ENCODE results near the gene IL1RAPL2.

IL1RAPL2 gene

GRCh38 chrX:105477351-105477750 lies 911.4 kb downstream of the IL1RAPL2 start:
- DNase-seq = no peak

GRCh38 chrX:105480646-105481310 lies 914.8 kb downstream of the IL1RAPL2 start:
- DNase-seq = no peak

DNA sequence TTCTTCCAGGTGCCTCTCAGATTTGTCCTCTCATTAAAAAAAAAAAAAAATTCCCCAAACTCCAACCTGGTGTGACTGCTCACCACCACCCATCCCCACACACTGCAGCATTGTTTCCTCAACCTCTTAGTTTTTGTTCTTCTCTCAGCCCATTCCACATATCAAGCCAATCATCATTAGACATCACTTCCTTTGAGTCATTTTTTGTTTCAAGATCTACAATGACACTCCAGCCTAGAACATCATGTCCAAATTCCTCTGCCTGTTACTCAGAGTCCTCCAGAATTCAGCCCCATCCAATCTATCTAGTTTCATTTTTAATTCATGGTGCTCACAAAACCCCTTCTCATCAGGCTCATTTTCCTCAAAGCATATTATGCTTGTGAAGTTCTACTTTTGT lies 917.0 kb downstream of the IL1RAPL2 start:
- DNase-seq = no peak

GRCh38 chrX:105488716-105489115 lies 922.7 kb downstream of the IL1RAPL2 start:
- no peak for DNase-seq

DNA sequence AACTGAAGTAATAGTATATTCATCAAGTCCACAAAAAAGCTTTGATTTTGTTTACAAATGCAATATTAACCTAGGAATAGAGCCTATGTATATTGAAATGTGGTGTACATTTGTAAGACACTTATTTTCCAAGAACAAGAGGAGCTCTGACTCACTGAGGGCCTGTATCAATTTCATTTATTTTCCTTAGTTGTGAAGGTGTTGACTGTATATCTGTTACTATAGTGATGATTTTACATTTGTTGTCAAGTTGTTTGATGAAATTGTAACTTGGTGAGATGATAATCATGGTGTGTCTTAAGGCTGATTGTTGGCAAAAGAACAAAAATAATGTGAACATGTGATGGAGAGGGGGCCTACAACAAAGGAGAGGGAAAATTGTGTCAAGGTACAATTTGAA lies 929.4 kb downstream of the IL1RAPL2 start:
- DNase-seq = no peak

DNA sequence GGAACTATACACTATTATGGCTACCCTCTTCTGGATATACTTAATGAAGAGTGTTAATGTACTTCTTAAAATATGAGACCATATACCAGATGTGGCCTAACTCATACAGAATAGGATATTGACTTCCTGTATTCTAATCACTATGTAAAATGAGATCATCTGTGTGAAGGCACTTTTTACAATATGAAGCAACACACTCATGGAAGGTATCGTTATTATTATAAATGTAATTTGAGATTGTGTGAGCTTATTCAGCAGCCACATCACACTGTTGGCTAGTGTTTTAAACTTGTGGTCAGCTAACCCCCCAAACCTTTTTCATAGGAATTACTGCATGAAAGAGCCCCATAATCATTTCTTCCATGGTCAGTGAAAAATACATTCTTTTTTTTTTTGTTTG lies 936.3 kb downstream of the IL1RAPL2 start:
- no peak for DNase-seq

GRCh38 chrX:105515561-105515960 lies 949.6 kb downstream of the IL1RAPL2 start:
- no peak for DNase-seq

- no peak for DNase-seq
These were observed 960.4 kb downstream of the IL1RAPL2 start for GRCh38 chrX:105526431-105526830.

DNA sequence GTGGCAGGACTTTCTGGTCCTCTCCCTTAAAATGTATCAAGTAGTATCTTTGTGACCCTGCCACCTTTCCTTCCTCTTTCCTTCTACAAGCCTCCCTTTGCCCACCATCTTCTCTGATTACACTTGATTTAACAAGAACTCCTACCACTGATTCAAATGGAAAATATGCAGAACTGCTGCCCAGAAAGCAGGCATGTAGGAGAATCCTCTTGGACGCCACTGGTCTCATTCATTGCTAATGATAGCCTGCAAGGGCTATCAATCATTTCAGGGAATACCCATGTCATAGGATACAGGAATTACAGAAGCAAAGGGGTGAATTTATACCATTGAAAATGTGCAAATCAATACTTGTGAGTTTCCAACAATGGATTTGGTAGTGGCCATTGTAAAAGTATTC lies 961.8 kb downstream of the IL1RAPL2 start:
- DNase-seq = no peak

DNA sequence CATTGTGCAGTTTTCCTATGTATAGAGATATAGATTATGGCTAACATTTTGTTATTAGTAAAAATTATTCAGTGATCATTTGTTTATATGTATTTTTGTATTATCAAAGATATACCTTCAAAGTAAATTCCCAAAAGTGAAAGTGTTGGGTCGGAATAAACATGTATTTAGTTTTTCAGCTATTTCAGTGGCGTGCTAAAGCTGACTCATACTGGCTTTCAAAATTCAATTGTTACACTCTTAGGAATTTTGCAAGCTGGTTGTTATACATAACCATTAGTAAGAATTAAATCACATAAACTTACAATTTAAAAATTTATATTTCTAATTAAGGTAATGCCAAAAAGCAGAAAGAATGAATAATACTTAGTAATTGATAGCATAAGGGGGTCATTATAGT lies 968.0 kb downstream of the IL1RAPL2 start:
- DNase-seq = no peak

DNA sequence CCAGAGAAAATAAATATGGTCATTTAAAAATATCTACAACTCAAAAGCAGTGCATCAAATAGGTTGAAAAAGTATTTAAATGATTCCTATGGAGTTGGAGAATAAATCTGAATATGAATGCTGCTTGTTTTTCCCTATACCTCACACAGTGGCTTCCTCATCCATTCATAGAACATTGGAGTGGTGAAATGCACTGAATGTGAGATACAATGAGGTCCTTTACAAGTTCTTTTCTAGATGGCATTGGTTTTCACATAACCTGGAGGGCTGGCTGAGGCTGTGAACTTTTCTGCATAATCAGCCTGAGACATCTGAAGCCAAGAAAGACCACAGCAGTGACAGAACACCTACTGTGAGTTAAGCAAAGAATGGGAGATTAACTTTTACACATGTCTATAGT lies 977.3 kb downstream of the IL1RAPL2 start:
- DNase-seq = no peak

DNA sequence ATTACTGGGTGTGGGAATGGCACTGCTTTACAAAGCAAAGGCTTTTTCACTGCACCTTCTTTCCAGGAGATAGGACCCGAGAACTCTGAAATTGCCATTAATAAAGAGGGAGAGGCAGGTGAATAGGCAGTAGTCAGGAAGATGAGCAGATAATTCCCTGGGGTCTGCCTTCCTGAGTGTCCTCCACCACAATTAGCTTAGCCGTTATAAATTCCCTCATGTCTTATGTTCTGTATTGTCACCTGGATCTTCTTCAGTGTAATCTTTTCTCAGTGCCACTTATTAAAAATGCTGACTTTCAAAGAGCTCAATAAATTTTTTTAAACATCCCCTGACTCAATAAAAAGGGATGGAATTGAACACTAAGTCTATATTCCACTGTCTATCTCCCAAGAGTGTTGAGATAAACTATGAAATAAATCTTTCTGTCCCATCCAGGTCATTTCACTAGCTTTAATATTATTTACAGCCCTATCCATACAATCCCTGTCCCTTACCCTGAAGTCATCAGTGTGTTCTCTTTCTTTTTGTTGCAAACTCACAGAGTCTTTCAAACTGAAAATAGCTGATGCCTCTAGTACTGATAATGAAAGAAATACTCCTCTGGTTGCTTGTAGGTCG lies 984.2 kb downstream of the IL1RAPL2 start:
- DNase-seq = no peak

GRCh38 chrX:105552395-105552794 lies 986.4 kb downstream of the IL1RAPL2 start:
- DNase-seq = no peak

DNA sequence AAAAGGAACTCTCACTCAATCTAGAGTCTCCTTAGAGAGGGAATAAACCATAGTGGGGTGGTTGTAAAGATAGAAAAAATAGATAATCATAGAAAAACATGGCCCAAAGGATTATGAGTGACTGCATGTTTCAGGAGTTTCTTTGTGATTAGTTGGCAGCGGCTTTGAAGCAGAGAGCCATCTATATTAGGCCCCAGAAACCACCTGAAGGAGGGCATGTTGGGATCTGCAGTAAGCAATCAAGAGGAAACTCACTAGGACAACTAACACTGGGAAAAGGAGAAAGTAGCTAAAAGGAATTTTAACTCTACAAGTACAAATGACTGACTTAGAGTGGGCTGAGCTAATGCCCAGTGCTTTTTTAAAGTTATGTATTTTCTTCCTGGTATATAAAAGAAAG lies 987.1 kb downstream of the IL1RAPL2 start:
- DNase-seq = no peak

DNA sequence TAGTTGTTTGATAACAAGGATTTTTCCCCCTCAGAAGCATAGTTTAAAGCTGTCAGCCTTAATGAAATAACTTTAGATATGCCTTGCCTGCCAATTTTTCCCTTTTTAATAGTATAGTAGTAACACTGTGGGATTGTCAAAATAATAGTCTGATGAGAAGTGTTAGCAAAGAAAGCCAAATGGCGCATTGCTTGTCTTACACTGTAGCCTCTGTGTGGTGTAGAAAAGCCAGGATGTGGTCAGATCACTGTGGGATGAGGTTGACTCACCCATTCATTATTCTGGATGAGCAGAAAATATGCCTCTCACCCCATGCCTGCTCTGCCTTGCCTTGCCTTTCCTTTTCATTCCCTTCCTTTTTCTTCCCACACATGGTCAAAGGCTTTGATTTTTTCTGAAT lies 998.5 kb downstream of the IL1RAPL2 start:
- DNase-seq = no peak

- DNase-seq = no peak
These were observed 999.9 kb downstream of the IL1RAPL2 start for GRCh38 chrX:105565856-105566255.

GRCh38 chrX:105567082-105567481 lies 1001.1 kb downstream of the IL1RAPL2 start:
- DNase-seq = no peak

DNA sequence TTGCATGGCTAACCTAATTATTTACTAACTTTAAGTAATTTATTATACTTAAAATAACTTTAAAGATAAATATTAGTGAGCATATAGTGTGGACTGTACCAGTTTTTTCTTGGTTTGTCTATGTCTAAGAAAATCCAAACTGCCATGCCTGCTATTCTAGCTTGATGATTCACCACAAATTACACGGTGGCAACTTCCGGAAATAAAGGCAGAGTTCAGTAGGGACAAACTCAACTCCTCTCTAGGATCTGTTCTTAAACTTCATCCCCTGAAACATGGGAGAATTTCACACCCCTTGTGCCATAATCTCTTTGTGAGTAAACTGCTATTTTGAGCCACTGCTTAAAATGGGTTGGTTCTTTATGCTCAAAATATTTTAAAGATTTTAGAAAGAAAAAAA lies 1042.7 kb downstream of the IL1RAPL2 start:
- DNase-seq = no peak

GRCh38 chrX:105609530-105609929 lies 1043.5 kb downstream of the IL1RAPL2 start:
- DNase-seq = no peak

GRCh38 chrX:105610411-105610810 lies 1044.4 kb downstream of the IL1RAPL2 start:
- no peak for DNase-seq

- no peak for DNase-seq
These were observed 1052.5 kb downstream of the IL1RAPL2 start for GRCh38 chrX:105618393-105619101.

GRCh38 chrX:105634180-105634579 lies 1068.2 kb downstream of the IL1RAPL2 start:
- DNase-seq = no peak

GRCh38 chrX:105635794-105636193 lies 1069.8 kb downstream of the IL1RAPL2 start:
- DNase-seq = no peak

DNA sequence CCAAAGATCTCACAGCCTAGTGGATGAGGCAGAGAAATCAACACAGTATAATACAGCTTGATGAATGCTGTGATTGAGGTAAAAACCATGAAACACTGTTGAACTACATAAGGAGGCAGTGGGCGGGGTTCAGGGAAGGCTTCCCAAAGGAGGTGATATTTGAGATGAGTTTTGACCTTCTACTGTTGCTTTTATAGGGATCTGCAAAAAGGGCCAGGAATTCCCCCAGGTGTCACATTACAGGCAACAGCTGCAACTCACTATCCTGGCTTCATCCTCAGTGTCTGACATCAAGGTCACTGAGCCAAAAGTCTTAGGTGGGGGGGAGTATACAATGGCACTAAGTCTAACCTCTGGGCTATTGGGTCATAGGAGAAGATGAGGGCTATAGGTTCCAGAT lies 1070.7 kb downstream of the IL1RAPL2 start:
- DNase-seq = no peak
